Activated effector memory CD4-positive, alpha-beta T cell treated with Interleukin-2 at 50 U/mL for 16 hours (primary cell): ENCODE measurements around the gene TEX2.
A peak's percentile ranks its signal among the peaks of the same experiment; 100 is the strongest.

ENCODE experiments used
- DNase-seq: peaks from one replicate; pipeline ENCODE4 v3.0.0-alpha.2; 2020

The TEX2 gene

DNA sequence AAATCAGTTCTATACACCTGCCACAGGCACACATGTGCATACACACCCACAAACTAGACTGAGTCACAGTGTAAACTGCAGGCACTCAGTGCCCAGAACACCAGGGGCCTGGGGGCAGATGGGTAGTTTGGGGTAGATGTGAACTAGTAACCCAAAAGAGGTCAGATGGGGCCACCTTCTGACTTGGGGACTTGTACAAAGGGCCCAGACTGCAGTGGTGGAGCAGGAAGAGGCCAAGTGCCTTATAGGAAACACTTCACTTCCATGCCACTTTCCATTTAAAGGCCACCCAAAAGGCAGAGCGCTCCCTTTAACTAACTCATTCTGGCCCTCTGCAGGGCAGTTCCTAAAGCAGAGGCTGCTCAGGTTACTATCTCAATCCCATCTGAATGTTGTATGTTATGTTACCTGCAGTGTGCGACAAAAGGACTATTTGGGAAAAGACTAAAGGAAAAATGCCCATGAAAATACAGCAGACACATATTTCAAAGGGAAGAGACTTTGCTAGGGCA lies 105.3 kb downstream of the TEX2 start:
- DNase-seq: no peak

DNA sequence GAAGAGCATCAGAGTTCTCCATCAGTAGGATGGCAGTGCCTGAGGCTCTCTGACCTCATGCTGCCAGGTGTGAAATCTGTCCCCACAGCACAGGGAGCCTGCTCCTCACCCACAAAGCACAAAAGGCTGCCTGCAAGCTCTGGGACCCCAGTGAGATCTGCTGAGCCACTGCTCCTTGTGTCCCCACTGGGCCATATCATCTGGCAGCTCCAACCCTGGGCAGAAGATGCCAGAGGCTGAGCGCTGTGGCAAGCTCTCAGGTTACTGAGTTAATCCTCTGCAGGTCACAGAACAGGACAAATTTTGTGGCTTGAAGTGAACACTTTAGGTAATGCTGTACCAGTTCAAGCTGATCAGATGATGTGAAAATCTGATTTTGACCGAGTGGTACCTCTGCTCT lies 106.4 kb downstream of the TEX2 start:
- no peak for DNase-seq

DNA sequence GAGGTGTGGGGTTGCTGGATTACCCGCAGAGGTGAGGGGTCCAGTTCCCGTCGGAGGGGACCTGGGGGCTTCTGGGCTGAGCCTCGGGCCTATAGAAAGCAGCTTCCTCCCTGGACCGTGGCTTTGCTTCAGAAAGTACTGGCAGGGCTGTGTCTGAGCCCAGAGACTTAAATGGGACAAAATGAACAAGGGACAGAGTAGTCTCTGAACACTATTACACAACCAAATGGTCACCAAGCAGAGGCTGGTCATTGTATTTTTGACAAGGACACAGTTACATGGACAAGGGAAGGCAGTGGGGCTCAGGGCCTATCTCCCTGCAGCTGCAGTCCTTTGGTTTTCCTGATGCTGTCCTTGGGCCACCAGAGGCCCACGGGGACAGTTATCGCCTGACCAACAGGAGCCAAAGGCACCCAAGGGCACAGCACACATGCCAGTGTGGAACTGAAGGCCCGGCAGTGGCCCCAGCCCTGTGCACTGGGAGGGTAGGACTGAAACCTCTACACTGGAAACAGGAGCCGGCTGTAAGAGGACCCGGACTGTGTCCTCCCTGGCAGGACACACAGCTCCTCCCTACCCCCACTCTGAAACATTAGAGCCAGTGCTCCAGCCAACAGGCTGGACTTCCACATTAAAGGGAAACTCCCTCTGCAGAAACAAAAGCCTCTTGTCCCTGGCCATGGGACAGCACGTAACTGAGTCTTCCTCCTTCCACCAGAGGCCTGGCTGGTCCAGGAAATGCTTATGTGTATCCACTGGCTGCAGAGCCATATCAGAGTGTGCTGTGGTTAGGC lies 107.1 kb downstream of the TEX2 start:
- no peak for DNase-seq

DNA sequence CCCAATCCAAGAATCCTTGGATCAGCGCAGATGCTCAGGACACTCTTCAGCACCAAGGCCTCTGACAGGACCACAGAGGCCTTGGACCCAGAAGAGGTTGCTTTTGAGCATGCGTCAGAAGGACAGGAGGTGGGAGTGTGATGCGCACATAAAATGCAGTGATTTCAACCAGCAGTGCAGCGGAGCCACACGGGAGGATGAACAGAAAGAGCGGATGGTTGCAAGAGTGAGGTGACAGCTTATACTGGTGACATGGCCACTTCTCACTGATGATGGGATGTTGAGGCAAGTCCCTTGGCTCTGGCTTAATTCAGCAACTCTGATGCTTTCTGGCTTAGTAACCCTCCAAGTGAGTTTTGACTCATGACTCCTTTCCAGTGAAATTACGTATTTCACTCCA lies 107.9 kb downstream of the TEX2 start:
- no peak for DNase-seq

DNA sequence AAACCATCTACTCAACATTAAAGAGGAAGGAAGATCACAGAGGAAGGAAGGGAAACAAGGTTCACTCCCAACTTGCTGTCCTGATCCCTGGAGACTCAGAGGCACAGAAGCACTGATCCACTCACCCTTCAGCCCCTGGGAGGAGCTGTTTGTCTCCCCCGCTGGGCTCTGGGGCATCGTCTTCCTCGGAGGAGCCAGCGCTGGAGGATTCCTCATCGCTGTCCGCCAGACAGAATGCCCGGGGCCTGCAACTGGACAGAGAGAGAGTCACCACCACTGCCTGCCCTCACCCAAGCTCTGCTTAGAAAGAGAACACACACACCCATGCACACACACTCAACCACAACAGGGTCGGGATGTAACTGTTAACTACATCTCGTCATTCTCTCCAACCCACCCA lies 108.3 kb downstream of the TEX2 start:
- no peak for DNase-seq

DNA sequence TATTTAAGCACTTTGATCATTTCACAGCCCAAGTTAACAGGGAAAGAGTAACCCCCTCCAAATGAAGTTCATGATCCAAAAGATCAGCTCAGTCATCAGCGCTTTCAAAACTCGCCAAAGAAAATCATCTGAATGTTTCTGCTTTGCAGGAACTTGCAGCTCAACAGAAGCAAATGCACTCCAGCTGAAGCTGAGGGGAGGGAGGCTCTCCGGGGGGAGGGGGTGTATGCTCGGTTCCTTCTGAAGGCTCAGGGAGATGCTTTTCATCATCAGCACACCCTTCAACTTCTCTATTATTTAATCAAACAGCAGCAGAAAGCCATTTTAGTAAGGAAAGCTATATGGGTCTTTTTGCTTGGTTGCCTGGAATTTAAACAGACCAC lies 108.8 kb downstream of the TEX2 start:
- DNase-seq: no peak

DNA sequence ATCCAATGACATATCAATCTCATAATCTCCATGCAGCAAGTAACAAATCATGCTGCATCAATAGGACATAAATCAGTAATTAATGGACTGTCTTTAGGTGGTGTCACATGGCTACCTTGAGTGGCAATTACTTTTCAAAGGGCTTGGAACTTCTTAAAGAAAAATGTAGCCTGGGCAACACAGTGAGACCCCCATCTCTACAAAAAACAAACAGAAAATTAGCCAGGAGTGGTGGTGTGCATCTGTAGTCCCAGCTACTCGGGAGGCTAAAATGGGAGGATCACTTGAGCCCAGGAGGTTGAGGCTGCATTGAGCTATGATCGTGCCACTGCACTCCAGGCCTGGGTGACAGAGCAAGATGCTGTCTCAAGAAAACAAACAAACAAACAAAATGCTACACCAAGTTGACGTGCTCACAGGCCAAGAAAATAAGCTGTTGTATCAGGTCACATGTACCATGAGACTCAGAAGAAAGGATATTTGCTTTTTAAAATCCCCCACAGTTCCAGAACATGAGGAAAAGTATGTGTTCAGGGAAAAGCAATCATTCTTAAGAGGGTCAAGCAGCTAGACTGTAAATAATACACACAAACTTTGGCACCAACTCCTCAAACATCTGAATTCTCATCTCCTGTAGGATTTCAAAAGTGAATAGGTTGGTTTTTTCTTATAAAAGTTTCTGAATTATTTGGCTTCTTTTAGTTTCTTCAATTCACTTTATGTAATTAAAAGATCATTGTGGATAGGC lies 109.3 kb downstream of the TEX2 start:
- DNase-seq: no peak

DNA sequence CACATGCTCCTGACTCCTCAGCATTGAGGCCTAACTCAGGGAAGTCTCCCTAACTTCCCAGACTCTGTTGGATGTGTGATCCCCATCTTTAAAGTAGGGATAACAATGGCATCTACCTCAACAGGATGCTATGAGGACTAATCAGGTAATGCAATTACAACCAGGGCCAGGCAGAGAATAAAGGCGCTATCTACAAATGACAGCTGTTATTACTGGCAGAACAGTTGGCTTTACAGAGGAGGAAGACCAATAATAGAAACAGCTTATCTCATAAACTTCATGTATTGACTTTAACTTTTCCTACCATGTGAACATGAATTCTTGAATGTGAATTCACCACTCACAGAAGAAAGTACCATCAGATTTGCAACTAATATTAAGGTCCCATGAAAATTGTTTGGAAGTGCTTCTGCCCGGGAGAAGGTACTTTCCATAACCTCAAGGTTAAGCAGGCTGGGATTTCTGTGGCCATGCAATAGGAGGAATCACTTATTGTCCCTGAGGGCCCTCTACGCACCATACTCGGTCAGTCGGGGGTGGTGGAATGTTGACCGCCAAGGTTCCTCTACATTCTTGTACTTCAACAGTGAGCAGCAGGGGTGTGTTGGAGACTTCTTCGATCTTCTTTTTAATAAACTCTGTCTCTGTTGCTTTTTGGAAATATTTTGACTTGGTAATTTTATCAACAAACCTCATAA lies 110.5 kb downstream of the TEX2 start:
- no peak for DNase-seq

DNA sequence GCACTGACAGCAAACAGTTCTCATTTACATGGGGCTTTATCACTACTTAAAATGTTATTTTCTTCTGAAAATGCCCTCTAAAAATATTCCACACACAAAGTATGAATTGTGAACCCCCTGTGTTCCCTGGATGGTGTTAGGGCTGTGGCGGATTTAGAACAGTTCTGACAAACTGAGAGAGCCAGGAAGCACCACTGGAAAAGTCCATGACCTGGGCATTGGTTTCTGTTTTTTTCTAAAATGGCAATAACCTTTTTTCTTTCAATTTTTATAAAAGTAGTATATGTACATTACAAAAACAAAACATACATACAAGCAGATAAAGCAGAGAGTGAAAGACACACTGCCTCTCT lies 112.1 kb downstream of the TEX2 start:
- DNase-seq: no peak

DNA sequence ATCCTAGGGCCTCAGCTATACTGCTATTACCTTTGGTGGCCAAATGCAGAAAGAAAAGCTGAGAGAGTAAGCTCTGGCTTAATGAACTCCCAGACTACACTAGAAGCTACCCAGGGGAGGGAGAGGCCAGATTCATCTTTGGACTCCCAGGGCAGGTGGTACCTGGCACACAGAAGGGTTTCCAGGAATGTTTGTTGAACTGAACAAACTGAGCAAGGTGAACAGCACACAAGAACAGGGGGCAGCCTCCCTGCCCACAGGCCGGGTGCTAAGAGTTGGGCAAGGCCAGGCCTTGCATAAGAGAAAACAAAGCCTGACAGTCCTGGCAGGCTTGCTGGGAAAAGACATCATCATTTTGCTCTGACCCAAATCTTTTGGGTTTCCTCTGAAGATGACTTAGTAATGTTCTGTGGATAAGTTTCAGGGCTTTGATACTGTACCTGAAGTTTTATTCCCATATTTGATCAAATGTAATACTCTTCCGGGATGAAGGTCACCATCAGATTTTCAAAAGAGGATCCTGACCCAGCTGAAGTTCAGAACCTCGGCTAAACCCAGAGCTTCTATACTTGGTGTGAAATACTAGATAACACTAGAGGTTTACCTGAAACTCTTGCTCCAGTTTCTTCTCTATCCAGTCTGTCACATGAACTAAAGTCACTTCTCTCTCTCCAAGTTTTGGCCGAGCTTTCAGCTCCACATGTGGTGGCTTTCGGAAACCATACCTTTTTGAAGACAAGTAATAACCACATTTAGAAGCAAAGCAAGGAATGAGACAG lies 112.6 kb downstream of the TEX2 start:
- DNase-seq: no peak

DNA sequence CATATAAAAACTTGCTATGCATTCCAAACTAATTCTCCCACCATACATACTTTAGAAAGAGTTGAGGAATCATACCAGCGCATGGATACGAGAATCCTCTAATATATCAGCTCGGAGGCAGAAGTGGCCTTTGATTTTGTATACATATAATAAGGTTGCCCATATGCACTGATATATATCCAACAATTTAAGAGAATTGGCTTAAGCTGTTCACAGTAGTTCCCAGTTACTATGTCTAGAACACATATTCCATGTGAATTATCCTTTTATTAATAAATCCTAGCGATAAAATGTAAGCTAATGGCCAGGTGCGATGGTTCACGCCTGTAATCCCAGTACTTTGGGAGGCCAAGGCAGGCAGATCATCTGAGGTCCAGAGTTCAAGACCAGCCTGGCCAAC lies 113.9 kb downstream of the TEX2 start:
- DNase-seq: no peak

DNA sequence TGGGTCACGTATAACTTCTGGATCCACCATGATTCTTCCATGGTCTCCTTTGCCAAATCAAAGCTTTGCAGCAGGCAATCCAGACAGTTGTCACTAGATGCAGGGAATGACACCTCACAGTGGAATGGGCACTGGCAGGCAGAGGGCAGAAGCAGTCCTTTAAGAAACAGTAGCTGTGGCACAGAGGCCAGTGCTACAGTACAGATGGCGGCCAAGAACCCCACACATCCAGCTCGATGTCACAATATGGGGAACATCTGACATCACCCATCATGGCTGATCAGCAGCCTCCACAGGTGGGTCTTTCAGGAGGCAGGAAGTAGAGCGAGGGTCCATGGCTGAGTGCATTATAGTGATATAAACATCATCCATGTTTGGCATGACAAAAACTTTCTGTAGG lies 114.4 kb downstream of the TEX2 start:
- DNase-seq: no peak

DNA sequence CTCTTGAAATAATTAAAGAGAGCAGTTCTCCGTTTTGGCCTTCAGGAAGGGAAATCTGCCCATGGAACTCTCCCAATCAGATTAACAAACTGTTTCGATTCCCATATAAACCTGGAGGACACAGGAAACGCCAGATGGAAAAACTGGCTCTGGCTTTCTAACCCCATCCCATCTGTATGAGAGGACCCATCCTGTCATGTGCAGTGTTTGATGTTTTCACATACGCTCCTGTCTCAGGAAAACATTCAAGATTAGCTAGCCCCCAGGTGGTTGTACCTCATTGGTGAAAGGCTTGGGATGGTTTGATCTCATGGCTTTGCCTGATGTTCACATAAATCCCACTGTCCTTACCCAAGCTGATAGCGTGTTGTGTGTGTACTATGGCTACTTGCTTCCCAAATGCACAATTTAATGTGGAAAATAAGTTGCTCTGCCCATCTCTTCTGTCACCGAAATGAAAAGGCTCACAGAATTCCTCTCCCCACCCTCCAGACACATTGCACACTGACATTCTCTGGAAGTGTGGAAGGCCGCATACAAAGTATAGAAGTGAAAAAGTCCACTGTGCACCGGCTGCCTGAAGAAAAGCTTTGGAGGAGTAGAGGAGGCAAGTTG lies 114.9 kb downstream of the TEX2 start:
- no peak for DNase-seq

DNA sequence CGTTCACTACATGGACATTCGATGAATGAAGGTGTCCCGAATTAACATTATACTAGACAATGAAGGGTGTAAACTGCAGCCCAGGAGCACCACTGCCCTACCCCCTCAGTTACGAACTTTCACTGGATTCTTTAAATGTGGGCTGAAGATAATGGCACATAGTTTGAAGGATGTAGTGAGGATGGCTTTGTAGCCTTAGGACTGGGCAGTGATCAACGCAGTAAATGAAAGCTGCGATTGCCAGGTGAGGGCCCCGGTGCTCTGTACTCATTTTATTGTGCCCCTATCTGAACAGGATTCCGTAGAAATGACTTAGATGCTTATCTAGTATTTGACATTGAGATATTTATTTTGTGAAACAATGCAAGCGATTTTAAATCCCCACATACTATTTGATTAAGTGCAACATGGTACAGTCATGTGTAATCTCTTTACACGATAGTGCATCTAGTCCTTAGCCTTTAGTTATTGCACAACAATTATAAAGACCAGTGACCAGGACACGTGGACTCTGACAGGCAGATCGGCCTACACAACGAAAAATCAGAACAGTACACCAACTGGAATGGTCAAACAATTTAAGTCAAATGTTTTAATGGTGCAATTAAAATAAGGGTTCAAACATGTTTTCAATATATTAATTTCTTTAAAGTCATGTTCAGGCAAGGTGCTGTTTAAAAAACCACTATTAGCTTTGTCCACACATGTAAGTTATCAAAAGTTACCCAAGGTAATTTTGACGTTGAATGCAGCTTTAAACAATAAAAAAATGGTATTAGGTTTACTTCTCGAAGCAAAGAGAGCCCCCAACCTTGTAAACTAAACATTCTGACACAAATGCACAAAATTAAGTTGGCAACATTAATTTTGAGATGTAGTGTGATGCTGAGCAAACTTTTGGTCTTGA lies 115.7 kb downstream of the TEX2 start:
- DNase-seq: no peak

DNA sequence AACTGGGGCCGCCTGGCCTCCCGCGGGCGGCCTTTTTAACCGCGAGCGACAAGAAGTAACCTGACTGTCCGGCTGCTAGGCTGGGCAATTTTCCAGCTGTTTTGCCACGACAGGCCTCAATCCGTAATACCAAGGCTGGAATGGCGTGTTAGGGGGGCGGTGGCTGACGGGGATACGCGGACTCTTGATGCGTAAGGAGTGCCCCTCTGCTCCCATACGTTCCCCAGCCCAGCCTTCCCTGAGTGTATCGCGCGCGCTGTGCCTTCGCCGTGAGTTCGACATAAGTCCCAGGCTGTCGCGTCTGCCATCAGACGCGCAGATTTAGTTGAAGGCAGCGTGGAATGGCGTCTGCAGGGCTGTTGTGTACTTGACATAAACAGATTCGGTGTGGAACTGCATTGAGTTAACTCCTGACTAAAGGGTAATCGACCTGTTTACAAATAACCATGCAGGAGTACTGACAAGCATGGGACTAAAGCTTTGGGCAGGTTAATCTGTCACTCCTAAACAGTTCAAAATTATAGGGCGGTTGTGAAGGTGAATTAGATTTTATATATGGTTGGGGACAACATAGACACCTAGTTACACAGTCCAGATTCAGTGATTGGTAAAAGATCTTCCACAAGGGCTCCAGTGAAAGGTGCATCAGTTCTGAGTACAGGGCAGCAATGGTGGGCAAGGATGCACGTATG lies 116.5 kb downstream of the TEX2 start:
- DNase-seq: peak; percentile 20

DNA sequence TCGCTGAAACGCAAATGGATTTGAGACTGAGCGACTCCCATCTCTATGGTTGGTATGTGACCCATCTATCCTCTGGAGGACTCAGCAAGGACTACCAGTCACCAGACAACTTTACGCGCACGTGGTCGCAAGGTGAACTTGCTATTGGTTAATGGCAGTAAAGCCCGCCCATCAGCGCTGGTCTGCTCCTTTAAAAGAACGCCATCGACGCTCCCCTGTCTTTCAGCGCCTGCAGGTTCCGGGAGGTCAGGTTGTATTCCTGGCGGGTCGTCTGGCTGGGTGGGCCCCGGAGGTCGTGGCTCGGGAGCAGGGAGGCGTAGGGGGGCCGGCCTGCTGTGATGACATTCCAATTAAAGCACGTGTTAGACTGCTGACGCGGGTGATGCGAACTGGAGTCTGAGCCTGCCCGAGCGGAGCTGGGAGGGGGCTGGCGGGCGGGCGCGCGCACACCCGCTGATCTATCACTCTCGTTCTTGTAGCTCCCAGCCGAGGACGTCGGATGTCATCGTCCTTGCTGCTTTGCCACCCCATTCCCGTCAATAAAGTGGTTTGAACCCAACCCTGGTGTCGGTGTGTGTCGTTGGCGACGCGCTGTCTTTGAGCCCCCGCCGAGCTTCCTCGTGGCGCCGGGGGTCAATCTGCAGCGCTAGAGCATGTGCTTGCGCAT lies 117.2 kb downstream of the TEX2 start:
- peak; percentile 89 for DNase-seq

DNA sequence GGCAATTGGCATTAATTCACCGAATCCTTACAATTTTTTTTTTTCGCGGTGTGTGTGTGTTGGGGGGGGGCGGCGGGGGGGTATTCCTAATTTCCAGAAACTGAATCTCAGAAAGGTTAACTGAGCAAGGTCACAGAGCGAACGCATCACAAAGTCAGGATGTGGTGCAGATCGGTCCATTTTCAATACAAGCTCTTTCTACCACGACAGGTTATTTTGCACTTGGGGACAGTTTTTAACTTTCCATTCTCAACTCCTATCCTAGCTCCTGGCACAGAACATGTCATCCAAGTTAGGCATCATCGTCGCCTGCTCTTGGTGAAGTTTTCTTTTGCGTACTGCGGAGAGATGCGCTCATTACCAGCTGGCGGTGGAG lies 117.7 kb downstream of the TEX2 start:
- no peak for DNase-seq

DNA sequence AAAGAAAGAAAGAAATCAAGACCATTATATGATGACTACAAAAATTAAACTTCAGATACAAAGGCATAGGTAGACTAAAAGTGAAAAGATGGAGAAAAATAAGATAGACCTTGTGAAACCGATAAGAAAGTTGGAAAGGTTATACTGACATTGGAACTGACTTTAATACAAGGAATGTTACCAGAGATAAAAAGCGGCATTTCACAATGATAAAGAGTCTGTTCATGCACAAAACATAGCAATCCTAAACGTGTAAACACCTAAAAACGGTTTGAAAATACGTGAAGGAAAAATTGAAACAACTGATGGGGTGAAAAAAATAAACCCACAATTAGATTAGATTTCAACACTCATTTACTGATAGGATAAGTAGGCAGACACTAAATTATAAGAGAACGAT lies 123.5 kb downstream of the TEX2 start:
- DNase-seq: no peak

DNA sequence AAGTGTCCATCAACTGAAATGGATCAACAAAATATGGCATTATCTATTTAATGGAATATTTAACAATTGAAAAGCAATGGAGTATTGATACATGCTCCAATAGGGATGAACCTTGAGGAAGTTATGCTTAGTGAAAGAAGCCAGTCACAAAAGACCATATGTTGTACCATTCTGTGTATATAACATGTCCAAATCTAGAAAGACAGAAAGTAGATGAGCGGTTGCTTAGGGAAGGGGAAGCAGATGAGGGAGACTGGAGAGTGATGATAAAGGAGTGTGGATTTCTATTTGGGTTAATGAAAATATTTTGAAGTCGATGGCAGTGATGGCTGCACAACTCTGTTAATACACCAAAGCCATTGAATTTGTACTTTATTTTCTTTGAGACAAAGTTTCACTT lies 124.6 kb downstream of the TEX2 start:
- no peak for DNase-seq

DNA sequence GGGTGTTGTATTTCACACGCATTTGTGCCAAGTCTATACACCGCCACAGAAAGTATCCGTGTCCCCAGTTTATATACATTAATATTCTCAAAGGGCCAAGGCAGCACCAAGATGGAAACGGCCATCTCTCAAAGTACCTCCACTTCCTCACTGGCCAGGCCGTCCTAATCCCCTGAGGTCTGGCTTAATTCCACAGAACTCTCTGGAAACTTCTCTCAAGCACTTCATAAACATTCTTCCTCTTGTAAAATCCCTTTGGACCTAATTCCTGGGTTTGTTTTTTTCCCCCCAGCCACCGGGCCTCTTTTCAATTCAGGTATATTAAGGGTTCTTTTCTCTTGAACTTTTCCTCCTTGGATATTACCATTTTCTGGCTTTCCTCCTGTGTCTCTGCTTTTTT lies 128.1 kb downstream of the TEX2 start:
- no peak for DNase-seq
